ENCODE results near the gene ZSCAN18.
"Not testable (repeated sequence)": the region's sequence is repeated elsewhere in the genome, so short reads cannot be mapped to it uniquely, and the experiment has no call there.

The ZSCAN18 gene, protein sequence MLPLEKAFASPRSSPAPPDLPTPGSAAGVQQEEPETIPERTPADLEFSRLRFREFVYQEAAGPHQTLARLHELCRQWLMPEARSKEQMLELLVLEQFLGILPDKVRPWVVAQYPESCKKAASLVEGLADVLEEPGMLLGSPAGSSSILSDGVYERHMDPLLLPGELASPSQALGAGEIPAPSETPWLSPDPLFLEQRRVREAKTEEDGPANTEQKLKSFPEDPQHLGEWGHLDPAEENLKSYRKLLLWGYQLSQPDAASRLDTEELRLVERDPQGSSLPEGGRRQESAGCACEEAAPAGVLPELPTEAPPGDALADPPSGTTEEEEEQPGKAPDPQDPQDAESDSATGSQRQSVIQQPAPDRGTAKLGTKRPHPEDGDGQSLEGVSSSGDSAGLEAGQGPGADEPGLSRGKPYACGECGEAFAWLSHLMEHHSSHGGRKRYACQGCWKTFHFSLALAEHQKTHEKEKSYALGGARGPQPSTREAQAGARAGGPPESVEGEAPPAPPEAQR

DNA sequence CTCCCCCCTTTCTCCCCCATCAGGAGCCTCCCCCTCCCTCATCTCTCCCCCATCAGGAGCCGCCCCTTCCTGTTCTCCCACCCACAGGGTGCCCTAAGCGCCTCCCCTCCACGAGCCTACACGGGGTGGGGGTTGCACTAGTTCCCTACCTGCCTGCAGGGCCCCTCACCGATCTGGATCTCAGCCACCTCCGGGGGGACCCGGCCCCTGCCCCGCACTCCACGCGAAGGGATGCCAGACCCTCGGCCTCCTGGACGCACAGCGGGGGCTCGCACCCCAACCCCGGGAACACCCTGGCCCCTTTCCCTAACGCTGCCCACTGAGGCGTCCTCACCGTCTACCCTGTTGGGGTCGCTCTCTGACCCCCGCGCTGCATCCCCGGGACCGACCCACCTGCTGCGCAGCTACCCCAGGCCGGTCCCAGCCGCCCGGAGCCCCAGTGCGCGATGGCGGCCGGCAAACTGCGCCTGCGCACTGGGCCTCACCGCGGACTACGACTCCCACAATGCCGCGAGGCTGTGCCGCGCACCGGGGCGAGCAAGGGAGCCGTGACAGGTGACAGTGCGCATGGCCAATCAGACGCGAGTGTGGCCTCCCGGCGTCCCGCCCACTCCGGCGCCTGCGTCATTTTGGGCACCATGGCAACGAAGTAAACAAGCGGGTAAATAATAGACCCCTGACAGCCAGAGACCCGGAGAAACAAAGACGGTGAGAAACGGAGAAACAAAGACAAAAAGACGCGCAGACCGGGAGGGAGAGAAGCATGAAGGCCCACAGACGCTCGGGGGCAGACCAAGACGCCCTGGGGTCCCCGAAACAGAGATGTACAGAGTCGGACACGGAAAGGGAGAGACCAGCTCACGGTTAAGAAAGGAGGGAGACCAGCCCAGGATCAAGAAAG, at the start of gene ZSCAN18:
Gene ZSCAN18 (minus strand): TSS at position 451 of the 901 bp plus-strand sequence. CDS start 7,964 bp downstream, outside the sequence.
- DNase-seq (ENCODE audit: low read depth in 2 of 2): peak; percentile 90

DNA sequence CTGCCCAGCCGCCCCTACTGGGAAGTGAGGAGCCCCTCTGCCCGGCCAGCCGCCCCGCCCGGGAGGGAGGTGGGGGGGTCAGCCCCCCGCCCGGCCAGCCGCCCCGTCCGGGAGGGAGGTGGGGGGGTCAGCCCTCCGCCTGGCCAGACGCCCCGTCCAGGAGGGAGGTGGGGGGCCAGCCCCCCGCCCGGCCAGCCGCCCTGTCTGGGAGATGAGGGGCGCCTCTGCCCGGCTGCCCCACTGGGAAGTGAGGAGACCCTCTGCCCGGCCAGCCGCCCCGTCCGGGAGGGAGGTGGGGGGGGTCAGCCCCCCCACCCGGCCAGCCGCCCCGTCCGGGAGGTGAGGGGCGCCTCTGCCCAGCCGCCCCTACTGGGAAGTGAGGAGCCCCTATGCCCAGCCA, 49.4 kb upstream of the ZSCAN18 start:
- DNase-seq (ENCODE audit: low read depth in 2 of 2): not testable (repeated sequence)

DNA sequence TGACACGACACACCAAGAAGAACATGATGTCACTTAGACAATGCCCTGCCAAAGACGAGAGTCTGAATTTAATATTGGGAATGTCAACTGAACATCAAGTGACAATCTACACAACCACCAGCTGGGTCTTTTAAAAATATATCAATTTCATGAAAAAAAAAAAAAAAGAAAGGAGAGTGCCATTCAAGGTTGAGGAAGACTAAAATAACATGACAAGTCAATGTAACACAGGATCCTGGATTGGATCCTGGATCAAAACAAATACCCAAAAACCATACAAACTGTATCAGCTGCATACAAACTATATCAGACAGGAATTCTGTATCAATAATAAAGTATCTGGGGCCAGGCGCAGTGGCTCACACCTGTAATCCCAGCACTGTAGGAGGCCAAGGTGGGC, 47.8 kb upstream of the ZSCAN18 start:
- DNase-seq (ENCODE audit: low read depth in 2 of 2): no peak

DNA sequence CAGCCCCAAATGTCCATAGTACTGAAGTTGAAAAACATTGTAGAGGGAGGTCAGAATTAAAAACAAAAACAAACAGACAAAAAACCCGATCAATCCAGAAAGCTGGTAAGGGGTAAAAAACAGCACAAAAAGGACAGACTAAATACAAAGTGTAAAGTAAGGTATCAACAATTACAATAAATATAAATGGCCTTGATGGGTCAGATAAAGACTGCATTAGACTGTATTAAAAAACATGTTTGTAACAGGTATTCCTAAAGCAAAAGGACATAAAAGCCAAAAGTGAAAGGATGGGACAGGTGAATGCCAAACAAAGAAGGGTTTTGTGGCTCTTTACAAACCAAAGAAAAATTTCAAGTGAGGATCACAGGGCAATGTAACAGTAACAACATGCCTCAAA, 36.2 kb upstream of the ZSCAN18 start:
- no peak for DNase-seq (ENCODE audit: low read depth in 2 of 2)

DNA sequence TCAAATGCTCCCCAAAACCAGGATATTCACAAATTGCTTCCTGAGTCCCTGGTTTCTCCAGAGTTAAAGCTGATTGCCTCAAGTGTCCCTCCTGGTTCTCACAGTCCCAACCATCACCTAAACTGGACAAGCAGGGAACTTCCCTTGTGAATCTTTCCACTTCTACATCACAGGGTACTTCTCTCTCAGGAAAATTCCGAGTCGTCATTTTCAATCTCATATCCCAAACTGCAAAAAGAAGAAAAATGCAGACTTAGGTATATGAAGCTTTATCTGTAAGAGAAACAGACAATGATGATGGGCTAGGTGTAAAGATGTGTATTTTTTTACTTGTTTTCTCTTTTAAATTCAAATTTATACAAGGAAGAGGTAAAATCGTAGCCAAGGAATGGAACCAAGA, 31.3 kb upstream of the ZSCAN18 start:
- DNase-seq (ENCODE audit: low read depth in 2 of 2): no peak

DNA sequence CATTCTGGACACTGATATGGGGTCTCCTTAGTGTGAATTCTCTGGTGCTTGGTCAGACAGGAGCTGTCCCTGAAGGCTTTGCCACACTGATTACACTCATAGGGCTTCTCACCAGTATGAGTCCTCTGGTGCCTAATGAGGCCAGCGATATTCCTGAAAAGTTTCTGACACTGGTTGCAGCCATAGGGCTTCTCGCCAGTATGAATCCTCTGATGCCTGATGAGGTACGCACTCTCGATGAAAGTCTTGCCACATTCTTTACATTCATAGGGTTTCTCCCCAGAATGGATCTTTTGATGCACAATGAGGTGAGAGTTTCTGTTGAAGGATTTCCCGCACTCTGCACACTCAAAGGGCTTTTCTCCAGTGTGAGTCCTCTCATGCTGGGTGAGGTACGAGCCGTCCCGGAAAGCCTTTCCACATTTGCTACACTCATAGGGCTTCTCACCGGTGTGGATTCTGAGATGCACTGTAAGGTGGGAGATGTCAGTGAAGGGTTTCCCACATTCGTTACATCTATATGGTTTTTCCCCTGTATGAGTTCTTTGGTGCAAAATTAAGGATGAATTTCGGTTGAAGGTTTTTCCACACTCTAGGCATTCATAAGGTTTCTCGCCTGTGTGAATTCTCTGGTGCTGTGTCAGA, 30.1 kb upstream of the ZSCAN18 start:
- DNase-seq (ENCODE audit: low read depth in 2 of 2): no peak

DNA sequence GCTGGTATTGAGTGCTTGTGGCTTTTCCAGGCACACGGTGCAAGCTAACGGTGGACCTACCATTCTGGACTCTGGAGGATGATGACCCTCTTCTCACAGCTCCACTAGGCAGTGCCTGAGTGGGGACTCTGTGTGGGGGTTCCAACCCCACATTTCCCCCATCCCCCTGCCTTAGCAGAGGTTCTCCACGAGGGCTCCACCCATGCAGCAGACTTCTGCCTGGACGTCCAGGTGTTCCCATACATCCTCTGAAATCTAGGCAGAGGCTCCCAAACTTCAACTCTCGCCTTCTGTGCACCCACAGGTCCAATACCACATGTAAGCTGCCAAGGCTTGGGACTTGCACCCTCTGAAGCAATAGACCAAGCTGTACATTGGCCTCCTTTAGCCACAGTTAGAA, 25.3 kb upstream of the ZSCAN18 start:
- DNase-seq (ENCODE audit: low read depth in 2 of 2): no peak

DNA sequence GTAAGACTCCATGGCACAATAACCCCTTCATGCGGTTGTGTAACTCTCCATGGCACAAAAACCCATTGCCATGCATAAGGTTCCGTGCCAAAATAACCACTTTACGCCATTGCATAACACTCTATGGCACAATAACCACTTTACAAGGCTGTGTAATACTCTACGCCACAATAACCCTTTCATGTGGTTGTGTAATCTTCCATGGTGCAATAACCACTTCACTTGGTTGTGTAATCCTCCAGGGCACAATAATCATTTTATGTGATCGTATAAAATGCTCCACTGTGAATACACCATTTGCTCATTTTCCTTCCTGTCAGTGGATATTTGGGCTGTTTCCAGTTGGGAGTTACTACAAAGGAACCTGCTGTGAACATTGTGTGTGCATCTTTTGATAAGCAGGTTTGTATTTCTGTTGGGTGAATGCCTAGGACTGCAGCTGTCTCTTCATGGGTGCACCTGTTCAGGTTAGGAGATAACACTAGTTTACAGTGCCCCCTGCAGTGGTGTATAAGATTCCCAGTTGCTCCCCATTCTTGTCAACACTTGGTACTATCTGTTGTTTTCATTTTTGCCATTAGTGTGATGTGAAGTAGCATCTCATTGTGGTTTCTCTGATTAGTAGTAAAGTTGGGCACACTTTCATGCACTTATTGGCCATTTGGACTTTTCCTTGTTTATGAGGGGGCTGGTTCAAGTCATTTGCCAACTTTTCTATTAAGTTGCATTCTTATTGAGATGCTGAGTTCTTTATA, 21.1 kb upstream of the ZSCAN18 start:
- DNase-seq (ENCODE audit: low read depth in 2 of 2): no peak

DNA sequence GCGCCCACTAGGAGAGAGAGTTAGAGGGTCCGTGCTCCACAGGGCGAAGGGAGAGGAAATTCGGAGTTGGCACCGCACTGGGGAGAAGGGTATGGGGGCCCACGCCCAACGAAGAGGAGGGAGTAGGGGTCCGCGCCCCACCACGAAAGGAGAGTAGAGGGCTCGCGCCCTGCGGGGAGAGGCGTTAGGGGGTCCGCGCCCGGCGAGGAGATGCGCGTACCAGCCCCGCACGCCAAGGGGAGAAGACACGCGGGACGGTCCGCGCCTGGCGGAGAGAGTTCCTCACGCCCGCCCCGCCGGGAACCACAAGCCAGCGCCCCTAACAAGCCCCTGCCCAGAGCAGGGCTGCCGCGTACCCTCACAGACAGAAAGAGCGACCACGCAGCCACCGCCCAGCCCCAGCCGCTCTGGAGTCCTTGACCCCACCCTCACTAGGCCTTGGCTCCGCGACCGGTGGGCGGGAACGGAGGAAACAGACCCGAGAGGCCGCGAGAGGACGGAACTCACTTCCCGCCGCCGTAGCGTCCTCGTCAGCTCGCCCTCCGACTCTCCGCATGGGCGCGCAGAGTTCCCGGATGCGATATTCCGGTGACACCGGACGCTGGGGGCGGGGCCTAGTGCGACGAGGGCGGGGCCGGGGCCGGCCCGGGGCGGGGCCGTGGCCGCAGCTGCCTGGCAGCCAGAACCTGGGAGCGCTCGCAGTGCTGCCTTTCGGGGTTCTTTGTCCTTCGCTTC, 20.0 kb upstream of the ZSCAN18 start:
- DNase-seq (ENCODE audit: low read depth in 2 of 2): no peak

DNA sequence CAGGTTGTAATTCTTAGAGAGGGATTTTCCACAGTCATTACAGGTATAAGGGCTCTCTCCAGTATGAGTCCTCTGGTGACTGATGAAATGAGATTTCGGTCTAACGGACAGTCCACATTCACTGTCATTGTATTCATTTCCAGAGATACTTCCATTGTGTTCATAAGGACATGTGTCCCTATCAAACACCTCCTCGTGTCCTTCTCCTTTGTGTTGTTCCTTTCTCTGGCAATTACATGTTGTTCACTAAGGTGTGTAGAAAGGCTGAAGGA, 10.5 kb upstream of the ZSCAN18 start:
- no peak for DNase-seq (ENCODE audit: low read depth in 2 of 2)

DNA sequence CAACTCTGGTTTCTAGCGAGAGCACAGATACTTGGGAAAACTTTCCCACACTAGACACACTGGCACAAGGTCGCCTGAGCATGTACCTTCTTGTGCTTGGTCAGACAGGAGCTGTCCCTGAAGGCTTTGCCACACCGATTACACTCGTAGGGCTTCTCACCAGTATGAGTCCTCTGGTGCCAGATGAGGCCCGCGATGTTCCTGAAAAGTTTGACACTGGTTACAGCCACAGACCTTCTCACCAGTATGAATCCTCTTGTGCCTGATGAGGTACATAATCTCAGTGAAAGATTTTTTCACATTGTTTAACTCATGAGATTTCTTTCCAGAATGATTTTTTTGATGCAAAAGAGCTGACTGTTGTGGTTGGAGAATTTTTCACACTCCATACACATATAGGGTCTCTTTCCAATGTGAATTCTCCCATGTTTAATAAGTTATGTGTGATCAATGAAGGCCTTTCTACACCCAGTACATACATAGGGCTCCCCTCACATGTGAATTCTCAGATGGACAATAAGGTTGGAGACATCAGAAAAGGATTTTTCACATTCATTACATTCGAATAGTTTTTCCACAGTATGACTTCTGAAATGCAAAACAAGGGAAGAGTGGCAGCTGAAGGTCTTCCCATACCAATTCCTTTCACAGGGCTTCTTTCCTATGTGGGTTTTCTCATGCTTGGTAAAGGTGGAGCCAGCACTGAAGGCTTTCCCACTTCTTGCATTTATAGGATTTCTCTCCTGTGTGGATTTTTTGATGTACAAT, 9.9 kb upstream of the ZSCAN18 start:
- no peak for DNase-seq (ENCODE audit: low read depth in 2 of 2)

DNA sequence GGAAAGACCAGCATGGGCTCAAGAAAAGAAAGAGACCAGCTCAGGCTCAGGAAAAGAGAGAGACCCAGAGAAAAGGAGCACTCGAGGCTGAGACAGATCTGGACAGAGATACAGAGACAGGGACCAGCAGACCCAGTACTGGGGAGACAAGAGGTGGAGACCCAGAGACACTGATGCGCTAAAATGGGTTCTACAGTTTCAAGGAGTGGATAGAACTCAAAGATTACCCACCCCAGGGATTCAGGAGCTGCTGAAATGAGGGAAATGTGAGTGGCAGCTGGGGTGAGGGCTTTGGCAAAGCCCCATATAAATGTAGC, 609 bp upstream of the ZSCAN18 start:
- no peak for DNase-seq (ENCODE audit: low read depth in 2 of 2)

DNA sequence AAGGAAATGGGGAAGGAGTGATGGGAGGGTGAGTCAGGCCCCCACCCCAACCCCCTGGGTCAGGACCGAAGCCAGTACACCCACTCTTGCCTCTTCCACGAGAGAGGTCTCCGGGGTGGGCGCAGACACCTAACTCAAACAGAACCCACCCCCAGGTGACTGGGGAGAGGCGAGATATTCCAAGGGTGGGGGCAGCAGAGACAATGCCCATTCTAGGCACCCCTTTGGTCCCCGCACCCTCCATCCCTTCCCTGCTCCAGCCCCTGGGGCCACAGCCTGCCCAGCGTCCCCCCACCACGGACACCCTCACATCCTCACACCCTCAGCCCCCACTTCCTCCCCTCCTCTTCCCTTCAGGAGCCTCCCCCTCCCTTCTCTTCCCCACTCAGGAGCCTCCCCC, 682 bp downstream of the ZSCAN18 start:
- DNase-seq (ENCODE audit: low read depth in 2 of 2): no peak

DNA sequence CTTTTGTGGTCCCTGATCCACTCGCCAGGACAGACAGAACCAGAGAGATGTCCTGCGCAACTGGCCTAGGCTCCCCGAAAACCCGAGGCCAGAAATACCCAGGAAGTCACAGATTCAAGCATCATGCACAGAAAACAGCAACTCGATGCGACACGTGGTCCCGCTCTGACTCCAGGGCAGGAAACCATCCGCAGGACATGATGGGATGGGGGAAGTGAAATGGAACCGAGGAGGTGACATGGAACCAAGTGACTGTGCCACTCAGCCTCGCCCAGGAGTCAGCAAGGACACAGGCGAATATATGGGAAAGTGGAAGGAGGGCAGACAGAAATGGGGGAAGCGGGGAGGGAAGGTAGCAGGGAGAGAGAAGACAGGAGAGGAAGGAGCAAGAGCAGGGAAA, 1.1 kb downstream of the ZSCAN18 start:
- no peak for DNase-seq (ENCODE audit: low read depth in 2 of 2)

DNA sequence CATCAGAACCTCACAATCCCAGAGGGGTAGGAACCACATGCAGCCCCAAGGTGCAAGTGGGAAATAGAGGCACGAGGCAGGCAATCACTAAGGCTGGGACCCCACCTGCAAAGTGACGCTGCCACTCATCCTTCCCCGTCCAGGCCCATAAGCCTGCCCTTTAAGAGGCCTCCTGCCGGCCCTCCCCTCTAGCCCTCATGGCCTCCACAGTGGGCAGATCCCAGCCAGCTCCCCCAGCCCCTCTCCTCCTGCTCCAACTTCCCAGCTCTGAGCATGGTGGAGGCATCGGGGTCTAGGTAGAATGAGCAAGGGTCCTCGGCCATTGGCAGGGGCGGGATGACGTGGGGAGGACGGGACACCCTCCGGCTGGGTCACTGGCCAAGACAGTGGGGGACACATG, 2.7 kb downstream of the ZSCAN18 start:
- DNase-seq (ENCODE audit: low read depth in 2 of 2): no peak

DNA sequence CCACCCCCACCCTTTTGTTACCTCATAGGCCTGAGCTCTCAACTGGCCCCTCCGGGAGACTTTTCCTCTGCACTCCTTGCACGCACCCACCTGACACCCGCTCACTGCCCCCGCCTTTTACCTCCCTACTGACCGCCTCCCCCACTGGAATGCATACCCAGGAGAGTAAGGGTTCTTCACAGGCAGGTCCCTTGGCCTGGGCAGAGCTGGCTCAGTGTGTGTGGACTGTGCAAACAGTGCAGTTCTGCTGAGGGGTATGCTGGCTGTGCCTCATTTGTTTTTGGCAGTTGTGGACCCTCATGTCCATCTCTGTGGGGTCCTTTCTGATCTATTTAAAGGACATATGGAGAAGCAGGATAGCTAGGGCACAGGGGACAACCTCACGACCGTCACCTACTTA, 5.0 kb downstream of the ZSCAN18 start:
- DNase-seq (ENCODE audit: low read depth in 2 of 2): no peak

DNA sequence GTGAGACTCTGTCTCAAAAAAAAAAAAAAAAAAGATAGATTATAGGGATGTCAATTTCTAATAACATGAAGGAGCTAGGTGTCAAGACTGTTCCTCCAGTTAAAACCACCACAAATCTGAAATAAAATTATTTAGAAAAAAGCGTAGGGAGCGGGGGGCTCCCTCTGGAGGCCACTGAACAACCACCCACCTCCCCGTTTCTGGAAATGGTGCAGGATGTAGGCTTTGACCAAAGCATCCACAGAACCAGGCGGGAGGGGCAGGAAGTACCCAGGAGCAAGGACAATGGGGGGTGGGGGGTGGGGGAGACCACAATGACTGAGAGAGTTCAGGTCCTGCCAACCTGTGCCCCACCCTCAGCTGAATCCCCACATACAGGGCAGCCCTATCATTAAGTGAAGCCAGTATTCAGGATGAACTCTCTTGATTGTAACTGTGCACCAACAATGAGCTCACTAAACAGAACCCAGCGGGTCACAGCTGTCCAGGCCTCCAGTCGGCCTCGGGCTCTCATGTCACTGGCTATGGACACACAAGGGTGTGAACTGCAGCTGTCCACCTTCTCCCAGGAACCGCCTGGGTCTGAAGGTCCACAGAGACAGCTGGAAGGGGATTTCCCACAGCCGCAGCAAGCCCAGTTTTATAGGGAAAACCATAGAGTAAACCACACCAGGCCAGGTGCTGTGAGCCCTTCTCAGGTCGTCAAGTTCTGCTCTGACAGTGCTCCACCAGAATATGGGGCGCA, 6.6 kb downstream of the ZSCAN18 start:
- DNase-seq (ENCODE audit: low read depth in 2 of 2): no peak

DNA sequence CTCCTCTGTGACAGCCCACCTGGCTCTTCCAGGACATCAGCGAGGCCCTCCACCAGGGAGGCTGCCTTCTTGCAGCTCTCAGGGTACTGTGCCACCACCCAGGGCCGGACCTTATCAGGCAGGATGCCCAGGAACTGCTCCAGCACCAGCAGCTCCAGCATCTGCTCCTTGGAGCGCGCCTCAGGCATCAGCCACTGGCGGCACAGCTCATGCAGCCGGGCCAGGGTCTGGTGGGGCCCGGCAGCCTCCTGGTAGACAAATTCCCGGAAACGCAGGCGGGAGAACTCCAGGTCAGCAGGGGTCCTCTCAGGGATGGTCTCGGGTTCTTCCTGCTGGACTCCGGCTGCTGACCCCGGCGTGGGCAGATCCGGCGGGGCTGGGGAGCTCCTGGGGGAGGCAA, 8.2 kb downstream of the ZSCAN18 start:
- DNase-seq (ENCODE audit: low read depth in 2 of 2): no peak

DNA sequence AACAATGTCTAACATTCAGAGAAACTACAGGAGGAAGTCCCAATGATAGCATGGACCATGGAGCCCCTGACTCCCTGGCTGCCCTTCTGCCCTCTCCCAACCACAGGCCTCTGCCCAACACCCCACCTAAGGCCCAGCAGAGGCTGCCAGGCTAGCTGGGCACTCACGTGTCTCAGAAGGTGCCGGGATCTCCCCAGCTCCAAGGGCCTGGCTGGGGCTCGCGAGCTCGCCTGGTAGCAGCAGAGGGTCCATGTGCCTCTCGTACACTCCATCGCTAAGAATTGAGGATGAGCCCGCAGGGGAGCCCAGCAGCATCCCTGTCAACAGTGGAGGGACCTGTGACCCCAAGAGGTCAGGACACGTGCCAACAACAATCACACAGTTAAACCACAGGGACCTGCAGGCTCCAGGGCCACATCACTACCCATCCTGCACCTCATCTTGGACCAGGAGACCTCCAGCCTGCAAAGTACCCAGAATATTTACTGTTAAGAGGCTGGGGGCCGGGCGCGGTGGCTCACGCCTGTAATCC, 9.4 kb downstream of the ZSCAN18 start:
- no peak for DNase-seq (ENCODE audit: low read depth in 2 of 2)

Measured in fibroblast of skin of left quadriceps (primary cell).